RWPE1 (cell line): ENCODE results near the gene MAP7D1.

Experiments
- CTCF ChIA-PET: fragments of 350-600 bp; sonication (Branson Sonifier 250); formaldehyde crosslinking; extraction: SDS; loops from one replicate; lab custom pipeline; 2021; lab: Yijun Ruan, JAX
- POLR2A ChIA-PET: fragments of 400-600 bp; formaldehyde crosslinking; extraction: SDS; loops from one replicate; lab custom pipeline; 2020; ENCODE audit warnings: antibody characterized with exemption; ENCODE audit not compliant: low non-redundant PET; lab: Yijun Ruan, JAX
- DNase-seq: peaks from one replicate; pipeline ENCODE4 v3.0.0; 2012; ENCODE audit warnings: low spot score
- H3K27ac ChIP-seq: fragments of 450-650 bp; 2 replicates; pipeline ENCODE4 v1.5.1; 2017
- TF ChIP-seq, protein P1 (sequence below): fragments of 450-650 bp; conservative IDR thresholded peaks from 2 replicates; pipeline ENCODE4 v1.5.1; 2017; ENCODE audit warnings: low read depth, mild to moderate bottlenecking

MAP7D1 gene

DNA sequence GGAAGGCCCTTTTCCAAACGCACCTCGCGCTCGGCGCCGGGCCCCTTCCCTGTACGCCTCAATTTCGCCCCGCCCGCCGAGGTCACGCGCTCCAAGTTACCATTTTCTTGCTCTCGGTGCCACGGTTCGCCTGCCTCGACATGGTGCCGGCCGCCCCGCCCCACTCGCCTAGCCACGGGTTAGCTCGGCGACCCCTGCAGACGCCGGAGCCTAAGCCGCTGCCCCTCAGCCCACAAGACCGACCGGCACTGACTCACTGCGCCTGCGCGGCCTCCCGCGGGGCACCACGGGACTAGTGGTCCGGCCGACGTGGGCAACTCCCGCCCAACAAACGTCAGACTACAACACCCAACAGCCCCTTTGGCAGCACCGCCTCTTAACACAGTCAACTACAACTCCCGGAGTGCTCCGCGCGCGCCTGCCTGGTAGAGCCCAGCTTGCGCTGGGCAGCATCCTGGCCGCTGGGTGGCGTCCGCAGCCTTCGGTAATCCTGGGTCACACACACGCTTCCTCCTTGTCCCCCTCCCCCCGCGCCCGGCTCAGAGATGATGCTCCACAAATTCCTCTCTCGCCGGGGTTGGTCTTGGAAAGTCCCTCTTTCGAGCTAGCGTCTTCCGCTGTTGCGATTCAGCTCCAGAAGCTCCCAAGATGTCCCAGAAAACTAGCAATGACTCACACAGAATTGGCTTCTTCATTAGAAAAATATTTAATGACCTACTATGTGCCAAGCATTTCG, 6.6 kb upstream of the MAP7D1 start, which contains the start of gene TRAPPC3:
Gene TRAPPC3, minus strand, starts transcription at position 250 of the 736 bp plus-strand sequence. Its CDS starts 108 bp downstream, at position 142.
- DNase-seq, result peak; percentile 99
- POLR2A ChIA-PET, result interaction anchor here (0.5 to 1.8 kb wide), 5 partner anchors 39 to 237 kb away, joined by 3 to 7 read pairs (median 4); no protein-coding TSS in a partner anchor
- CTCF ChIA-PET, result interaction anchor here (0.5 to 2.9 kb wide), 29 partner anchors 10 to 367 kb away, joined by 3 to 33 read pairs (median 4); no protein-coding TSS in a partner anchor
- H3K27ac ChIP-seq, result peak within 1 kb of the TSS; percentile 99
- TF ChIP-seq, protein P1, sequence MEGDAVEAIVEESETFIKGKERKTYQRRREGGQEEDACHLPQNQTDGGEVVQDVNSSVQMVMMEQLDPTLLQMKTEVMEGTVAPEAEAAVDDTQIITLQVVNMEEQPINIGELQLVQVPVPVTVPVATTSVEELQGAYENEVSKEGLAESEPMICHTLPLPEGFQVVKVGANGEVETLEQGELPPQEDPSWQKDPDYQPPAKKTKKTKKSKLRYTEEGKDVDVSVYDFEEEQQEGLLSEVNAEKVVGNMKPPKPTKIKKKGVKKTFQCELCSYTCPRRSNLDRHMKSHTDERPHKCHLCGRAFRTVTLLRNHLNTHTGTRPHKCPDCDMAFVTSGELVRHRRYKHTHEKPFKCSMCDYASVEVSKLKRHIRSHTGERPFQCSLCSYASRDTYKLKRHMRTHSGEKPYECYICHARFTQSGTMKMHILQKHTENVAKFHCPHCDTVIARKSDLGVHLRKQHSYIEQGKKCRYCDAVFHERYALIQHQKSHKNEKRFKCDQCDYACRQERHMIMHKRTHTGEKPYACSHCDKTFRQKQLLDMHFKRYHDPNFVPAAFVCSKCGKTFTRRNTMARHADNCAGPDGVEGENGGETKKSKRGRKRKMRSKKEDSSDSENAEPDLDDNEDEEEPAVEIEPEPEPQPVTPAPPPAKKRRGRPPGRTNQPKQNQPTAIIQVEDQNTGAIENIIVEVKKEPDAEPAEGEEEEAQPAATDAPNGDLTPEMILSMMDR, result peak; percentile 95

DNA sequence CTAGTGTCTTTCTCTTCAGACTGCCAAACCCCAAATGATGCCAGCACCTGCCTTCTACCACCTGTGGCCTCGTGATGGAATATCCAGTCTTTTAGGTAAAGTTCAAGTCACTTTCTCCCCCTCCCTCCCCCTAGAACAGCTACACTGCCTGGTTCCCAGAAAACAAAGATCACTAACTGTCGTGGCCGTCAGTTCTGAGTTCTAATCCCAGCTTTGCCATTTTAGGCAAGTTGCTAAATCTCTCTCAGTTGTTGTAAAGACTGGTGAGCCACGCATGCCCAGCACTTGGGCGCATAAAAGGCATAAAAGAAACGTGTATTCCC, 6.0 kb upstream of the MAP7D1 start:
- DNase-seq, result no peak
- TF ChIP-seq, protein P1, result no peak

DNA sequence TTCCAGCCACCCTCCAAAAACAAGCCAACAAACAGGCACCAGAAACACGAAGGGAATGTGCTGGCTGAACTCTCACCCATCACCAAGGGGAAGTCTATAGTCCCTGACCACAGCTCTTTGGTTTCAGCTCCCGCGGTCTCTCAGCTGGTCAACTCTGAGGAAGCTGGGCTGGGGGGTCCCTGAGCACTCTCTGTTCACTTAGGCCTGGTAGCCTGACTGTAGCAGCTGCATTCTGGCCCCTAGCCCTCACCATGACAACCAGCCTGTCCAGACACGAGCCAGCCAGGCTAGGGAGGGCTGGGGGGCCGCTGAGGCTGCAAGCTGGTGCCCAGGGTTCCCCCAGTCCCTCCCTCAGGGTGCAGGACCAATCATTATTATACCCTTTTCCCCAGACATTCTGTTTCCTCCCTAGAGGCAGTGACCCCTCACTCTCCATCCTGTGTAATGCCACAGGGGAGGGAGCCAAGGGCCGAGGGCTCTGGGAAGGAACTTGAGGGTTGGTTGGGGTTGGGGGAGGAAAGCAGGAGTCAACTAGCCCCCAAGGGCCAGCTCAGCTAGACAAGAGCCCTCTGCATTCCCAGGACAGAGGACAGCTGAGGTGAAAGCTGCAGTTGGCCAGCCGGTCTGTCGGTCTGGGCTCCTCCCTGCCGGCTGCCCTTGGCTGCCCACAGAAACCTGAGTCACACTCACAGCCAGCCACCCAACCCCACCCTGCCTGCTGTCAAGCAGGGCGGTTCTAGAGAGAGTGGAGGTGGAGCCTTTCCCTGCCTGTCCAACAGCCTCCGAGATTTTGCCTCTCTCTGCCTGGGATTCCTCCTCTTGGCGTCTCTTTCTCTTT, 5.4 kb upstream of the MAP7D1 start:
- H3K27ac ChIP-seq, result peak overlapping the region; percentile 99
- ChIA-PET POLR2A (interaction anchor here (0.8 to 1.8 kb wide), 3 partner anchors 37 to 236 kb away, joined by 3 to 7 read pairs (median 4); no protein-coding TSS in a partner anchor), CTCF (interaction anchor here (0.6 to 2.9 kb wide), 13 partner anchors 9 to 221 kb away, joined by 4 to 33 read pairs (median 8); no protein-coding TSS in a partner anchor)
- DNase-seq, result peak; percentile 91
- TF ChIP-seq, protein P1, result no peak

More for the DNA sequence above, 6.0 kb upstream of the MAP7D1 start:
- CTCF ChIA-PET, result interaction anchor here (0.6 to 2.9 kb wide), 16 partner anchors 10 to 366 kb away, joined by 3 to 33 read pairs (median 4); no protein-coding TSS in a partner anchor
- H3K27ac ChIP-seq, result peak overlapping the region; percentile 99
- POLR2A ChIA-PET, result interaction anchor here (1.0 to 1.8 kb wide), 4 partner anchors 38 to 237 kb away, joined by 4 to 7 read pairs (median 4); no protein-coding TSS in a partner anchor

DNA sequence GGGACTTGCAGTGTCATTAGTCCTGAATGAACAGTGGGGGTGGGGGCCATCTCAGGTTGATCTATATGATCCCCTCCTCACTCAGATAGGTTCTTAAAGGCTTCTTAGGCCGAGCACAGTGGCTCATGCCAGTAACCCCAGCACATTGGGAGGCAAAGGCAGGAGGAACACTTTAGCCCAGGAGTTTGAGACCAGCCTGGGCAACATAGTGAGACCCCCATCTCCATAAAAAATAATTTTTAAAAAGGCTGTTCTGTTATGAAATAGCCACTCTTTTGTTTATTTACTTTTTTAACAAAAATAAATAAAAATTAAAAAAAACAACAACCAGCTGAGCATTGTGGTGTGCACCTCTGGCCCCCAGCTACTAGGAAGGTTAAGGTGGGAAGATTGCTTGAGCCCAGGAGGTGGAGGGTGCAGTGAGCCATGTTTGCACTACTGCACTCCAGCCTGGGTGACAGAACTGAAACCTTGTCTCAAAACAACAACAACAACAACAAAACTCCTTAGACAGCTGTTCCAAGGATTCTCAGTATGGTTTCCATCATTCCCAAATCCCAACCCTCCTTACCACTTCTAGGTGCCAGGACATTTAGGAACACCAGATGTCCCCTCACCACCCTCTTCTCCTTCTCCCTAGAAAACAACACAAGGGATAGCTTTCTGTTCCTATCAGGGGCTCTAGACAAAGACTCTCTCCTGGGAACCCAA, 4.7 kb upstream of the MAP7D1 start:
- POLR2A ChIA-PET, result interaction anchor here (0.7 to 1.8 kb wide), 3 partner anchors 9 to 54 kb away, joined by 3 to 7 read pairs (median 3); no protein-coding TSS in a partner anchor
- CTCF ChIA-PET, result interaction anchor here (0.7 to 2.9 kb wide), 4 partner anchors 15 to 134 kb away, joined by 3 to 16 read pairs (median 8); no protein-coding TSS in a partner anchor
- no peak for DNase-seq
- TF ChIP-seq, protein P1, result no peak
- peak overlapping the region; percentile 99 for H3K27ac ChIP-seq

DNA sequence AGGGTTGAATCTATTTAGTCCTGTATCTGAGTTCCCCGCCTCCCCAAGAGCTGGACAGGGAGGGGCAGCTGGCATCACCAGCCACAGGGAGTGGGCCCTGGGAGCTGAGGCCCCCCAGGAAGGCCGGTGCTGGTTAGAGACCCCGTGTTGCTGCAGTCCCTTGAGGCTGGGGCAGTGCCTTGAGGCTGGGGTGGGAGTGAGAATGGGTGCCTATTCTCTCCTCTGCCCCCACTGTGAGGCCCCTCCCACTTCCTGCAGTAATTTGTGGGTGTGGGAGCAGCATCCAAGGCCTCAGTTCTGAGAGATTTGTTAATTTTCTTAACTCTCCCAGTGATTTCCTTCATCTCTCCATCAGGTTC, 4.1 kb upstream of the MAP7D1 start:
- TF ChIP-seq, protein P1, result no peak
- peak overlapping the region; percentile 99 for H3K27ac ChIP-seq
- DNase-seq, result no peak
- POLR2A ChIA-PET, result interaction anchor here (0.5 to 0.7 kb wide), 2 partner anchors 9 to 31 kb away, joined by 3 to 4 read pairs; no protein-coding TSS in a partner anchor
- CTCF ChIA-PET, result interaction anchor here (0.7 to 2.7 kb wide), 3 partner anchors 15 to 36 kb away, joined by 3 to 11 read pairs (median 5); no protein-coding TSS in a partner anchor
